T-helper 2 cell treated with Interferon-gamma antibody and Interleukin-4, amounts not matched to agents 5 μg/mL and 100 μg/mL, for 36 hours (primary cell): Measurements from ENCODE around the gene GPHA2.
A peak's percentile ranks its signal among the peaks of the same experiment; 100 is the strongest.

Source experiments
- DNase-seq: peaks from one replicate; pipeline ENCODE4 v3.0.0; 2021; ENCODE audit warnings: low spot score
- H3K27ac Mint-ChIP-seq: one replicate; pipeline ENCODE4 v1.8.0; 2021; ENCODE audit warnings: mild to moderate bottlenecking, mixed read lengths
- H3K27me3 Mint-ChIP-seq: one replicate; pipeline ENCODE4 v1.8.0; 2021; ENCODE audit warnings: low read depth, mixed read lengths
- H3K36me3 Mint-ChIP-seq: one replicate; pipeline ENCODE4 v1.8.0; 2021; ENCODE audit warnings: low read depth, mixed read lengths
- H3K4me1 Mint-ChIP-seq: one replicate; pipeline ENCODE4 v1.8.0; 2021; ENCODE audit warnings: low read depth, mixed read lengths
- H3K4me3 Mint-ChIP-seq: one replicate; pipeline ENCODE4 v1.8.0; 2022; ENCODE audit warnings: mild to moderate bottlenecking, moderate library complexity, mixed read lengths
- H3K9me3 Mint-ChIP-seq: one replicate; pipeline ENCODE4 v1.8.0; 2021; ENCODE audit warnings: mixed read lengths

The GPHA2 gene

DNA sequence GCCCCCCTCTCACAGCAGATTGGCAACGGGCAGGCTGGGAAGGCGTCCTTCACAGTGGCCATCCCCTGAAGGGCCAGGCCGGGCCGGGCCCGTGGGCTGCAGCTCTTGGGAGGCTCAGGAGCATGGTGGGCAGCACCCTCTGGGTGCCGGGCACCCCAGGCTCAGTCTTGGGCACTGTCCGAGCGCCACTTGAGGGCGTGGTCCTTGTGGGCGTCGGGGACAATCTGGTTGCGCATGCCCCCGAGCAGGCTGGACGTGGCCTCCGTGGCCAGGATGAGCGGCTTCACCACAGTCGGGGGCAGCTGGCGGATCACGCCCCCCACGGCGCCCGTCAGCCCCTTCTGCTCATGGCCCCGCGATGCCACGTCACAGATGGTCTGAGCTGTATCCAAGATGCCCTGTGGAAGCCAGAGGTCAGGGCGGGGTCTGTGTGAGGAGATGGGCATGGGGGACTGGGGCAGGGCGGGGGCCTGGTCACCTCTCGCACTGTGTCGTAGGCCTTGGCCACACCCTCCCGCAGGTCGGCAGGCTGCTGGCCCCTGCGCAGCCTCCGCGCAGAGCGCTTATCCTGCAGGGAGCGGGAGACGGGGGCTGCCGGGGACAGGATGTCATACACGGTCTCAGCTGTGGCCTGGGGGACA lies 40.8 kb downstream of the GPHA2 start:
- no peaks in the 10 kb centered on the region for H3K9me3 Mint-ChIP-seq
- peaks cover 11% of the 10 kb centered on the region for H3K36me3 Mint-ChIP-seq
- DNase-seq: no peak
- H3K27me3 Mint-ChIP-seq: no peaks in the 10 kb centered on the region
- peaks cover 2% of the 10 kb centered on the region for H3K4me1 Mint-ChIP-seq
- H3K27ac Mint-ChIP-seq: no peak overlapping the region
- no peak overlapping the region for H3K4me3 Mint-ChIP-seq

GRCh38 chr11:64894070-64894811 lies 41.5 kb downstream of the GPHA2 start:
- Mint-ChIP-seq H3K27ac (no peak overlapping the region), H3K36me3 (peaks cover 8% of the 10 kb centered on the region), H3K4me3 (no peak overlapping the region), H3K4me1 (peaks cover 2% of the 10 kb centered on the region), H3K9me3 (no peaks in the 10 kb centered on the region), H3K27me3 (no peaks in the 10 kb centered on the region)
- DNase-seq: peak; percentile 82

DNA sequence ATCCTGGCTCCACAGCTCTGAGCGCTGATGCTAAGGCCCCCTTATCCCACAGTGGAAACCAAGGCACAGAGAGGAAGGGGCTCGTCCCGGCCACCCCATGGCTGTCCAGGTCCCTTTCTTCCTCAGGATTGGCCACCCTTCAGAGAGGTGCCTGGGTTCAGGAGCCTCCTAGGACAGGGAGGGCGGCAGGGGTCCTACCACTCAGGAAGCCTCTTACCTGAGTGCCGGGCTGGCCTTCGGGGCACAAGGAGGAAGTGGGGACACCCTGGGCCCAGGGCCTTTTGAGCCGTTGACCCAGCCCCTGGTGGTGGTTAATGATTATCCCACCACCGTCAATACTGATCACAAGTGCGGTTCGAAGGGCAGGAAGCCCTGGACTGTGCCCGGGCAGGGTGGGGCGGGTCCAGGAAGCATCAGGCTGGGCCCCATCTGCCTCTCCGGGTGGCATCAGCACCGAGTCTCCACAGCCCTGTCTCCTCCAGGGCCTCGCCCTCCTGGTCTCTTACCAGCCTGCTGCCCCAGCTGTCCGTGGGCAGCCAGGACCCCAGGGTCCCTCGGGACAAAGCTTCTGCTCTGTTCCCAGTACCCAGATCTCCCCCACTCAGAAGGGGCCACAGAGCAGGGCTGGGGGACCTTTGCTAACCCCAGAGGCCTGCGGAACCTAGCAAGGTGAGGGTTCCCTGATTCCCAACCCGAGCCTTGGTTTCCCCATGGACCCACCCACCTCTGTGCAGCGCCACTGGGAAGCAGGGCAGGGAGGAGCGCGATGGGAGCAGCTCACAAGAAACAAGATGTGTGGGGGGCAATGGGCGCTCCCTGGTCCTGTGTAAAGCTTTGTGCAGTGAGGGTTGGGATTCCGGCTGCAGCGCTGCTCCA lies 42.3 kb downstream of the GPHA2 start:
- H3K9me3 Mint-ChIP-seq: no peaks in the 10 kb centered on the region
- no peaks in the 10 kb centered on the region for H3K27me3 Mint-ChIP-seq
- peaks cover 7% of the 10 kb centered on the region for H3K36me3 Mint-ChIP-seq
- H3K27ac Mint-ChIP-seq: no peak overlapping the region
- no peak overlapping the region for H3K4me3 Mint-ChIP-seq
- DNase-seq: no peak
- H3K4me1 Mint-ChIP-seq: peaks cover 5% of the 10 kb centered on the region

DNA sequence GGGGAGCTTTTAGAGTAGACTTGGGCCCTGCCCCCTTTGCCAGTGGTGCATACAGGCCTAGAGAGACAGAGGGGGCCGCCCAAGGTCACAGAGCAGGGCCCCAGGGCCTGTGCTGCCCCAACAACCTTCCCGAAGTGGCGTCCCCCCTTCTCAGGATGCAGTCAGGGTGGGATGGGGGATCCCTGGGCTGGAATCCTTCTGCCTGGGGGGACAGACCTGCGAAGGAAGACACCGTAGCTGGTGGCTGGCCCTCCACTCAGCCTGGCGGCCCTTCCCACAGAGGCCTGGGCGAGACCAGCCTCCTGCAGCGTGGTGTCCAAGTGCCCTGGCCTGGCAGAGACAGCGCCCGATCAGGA lies 42.9 kb downstream of the GPHA2 start:
- DNase-seq: no peak
- no peaks in the 10 kb centered on the region for H3K27me3 Mint-ChIP-seq
- peaks cover 4% of the 10 kb centered on the region for H3K36me3 Mint-ChIP-seq
- H3K27ac Mint-ChIP-seq: no peak overlapping the region
- no peaks in the 10 kb centered on the region for H3K9me3 Mint-ChIP-seq
- no peak overlapping the region for H3K4me3 Mint-ChIP-seq
- peaks cover 10% of the 10 kb centered on the region for H3K4me1 Mint-ChIP-seq

DNA sequence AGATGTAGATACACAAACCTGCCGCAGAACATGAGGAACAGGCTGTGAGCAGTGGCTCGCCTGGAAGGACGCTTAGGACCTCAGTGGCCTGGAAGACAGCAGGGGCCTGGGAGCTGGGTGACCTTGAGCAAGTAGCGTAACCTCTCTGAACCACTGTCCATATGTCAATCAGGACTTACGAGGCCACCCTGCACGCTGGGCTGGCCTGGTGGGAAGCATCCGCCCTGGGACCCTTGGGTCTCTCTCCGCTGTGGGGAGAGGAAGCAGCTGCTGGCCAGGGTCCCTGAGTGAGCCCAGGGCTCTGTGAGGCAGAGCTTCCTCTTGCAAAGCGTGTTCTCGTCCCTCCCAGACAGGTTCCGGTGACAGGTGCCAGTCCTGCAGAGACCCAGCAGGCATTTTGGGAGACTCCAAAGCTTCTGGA lies 43.3 kb downstream of the GPHA2 start:
- Mint-ChIP-seq H3K4me3 (no peak overlapping the region), H3K9me3 (no peaks in the 10 kb centered on the region), H3K36me3 (peaks cover 4% of the 10 kb centered on the region), H3K27me3 (no peaks in the 10 kb centered on the region), H3K4me1 (peaks cover 12% of the 10 kb centered on the region), H3K27ac (no peak overlapping the region)
- DNase-seq: no peak

GRCh38 chr11:64891880-64892279 lies 43.8 kb downstream of the GPHA2 start:
- H3K27me3 Mint-ChIP-seq: no peaks in the 10 kb centered on the region
- DNase-seq: no peak
- H3K4me1 Mint-ChIP-seq: peaks cover 14% of the 10 kb centered on the region
- no peak overlapping the region for H3K27ac Mint-ChIP-seq
- H3K36me3 Mint-ChIP-seq: peaks cover 4% of the 10 kb centered on the region
- no peaks in the 10 kb centered on the region for H3K9me3 Mint-ChIP-seq
- H3K4me3 Mint-ChIP-seq: no peak overlapping the region

- DNase-seq: no peak
- Mint-ChIP-seq H3K27ac (no peak overlapping the region), H3K4me3 (no peak overlapping the region), H3K36me3 (peaks cover 4% of the 10 kb centered on the region), H3K27me3 (no peaks in the 10 kb centered on the region), H3K4me1 (peaks cover 14% of the 10 kb centered on the region), H3K9me3 (no peaks in the 10 kb centered on the region)
These were observed 44.4 kb downstream of the GPHA2 start for GRCh38 chr11:64891215-64891848.

DNA sequence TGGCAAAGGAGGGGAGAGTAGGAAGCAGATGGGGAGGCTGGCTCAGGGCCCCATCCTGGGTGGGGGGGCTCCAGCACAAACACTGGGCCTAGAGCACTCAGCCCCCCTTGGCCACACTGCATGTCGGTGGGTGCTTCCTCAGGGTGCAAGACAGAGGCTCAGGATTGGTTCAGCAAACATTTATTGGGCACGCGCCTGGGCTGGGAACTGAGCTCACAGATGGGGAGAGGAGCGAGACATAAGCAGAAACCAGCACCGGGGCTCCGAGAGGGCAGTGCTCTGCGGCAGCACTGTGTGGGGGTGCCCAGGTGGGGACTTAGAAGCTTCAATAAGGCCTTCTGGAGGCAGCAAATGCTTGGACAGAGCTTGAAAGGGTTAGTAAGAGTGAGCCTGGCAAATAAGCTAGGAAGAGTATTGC lies 45.2 kb downstream of the GPHA2 start:
- no peaks in the 10 kb centered on the region for H3K27me3 Mint-ChIP-seq
- H3K27ac Mint-ChIP-seq: no peak overlapping the region
- no peaks in the 10 kb centered on the region for H3K9me3 Mint-ChIP-seq
- H3K4me3 Mint-ChIP-seq: no peak overlapping the region
- H3K4me1 Mint-ChIP-seq: peaks cover 21% of the 10 kb centered on the region
- peaks cover 4% of the 10 kb centered on the region for H3K36me3 Mint-ChIP-seq
- DNase-seq: no peak

- Mint-ChIP-seq H3K4me3 (no peak overlapping the region), H3K4me1 (peaks cover 27% of the 10 kb centered on the region), H3K27ac (no peak overlapping the region), H3K36me3 (no peaks in the 10 kb centered on the region), H3K27me3 (no peaks in the 10 kb centered on the region), H3K9me3 (no peaks in the 10 kb centered on the region)
- no peak for DNase-seq
These were observed 46.8 kb downstream of the GPHA2 start for GRCh38 chr11:64888729-64889511.

DNA sequence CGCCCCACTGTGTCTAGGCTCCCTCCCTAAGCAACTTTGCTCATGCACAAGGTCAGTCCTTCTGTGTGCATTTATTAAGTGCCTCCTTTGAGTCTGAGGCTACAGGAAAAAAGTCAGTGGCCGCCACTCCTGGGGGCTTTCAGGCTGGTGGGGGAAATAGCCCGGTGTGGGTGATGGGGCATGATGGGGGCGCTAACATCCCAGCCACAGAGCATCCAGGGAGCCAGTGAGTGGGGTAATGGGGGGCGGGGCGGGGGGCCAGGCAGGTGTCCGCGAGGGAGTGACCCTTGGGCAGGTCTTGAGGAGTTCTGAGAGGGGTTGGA lies 47.3 kb downstream of the GPHA2 start:
- Mint-ChIP-seq H3K4me3 (peak overlapping the region; percentile 72), H3K9me3 (no peaks in the 10 kb centered on the region), H3K27me3 (no peaks in the 10 kb centered on the region), H3K4me1 (peaks cover 30% of the 10 kb centered on the region), H3K36me3 (no peaks in the 10 kb centered on the region), H3K27ac (peak overlapping the region; percentile 78)
- no peak for DNase-seq

DNA sequence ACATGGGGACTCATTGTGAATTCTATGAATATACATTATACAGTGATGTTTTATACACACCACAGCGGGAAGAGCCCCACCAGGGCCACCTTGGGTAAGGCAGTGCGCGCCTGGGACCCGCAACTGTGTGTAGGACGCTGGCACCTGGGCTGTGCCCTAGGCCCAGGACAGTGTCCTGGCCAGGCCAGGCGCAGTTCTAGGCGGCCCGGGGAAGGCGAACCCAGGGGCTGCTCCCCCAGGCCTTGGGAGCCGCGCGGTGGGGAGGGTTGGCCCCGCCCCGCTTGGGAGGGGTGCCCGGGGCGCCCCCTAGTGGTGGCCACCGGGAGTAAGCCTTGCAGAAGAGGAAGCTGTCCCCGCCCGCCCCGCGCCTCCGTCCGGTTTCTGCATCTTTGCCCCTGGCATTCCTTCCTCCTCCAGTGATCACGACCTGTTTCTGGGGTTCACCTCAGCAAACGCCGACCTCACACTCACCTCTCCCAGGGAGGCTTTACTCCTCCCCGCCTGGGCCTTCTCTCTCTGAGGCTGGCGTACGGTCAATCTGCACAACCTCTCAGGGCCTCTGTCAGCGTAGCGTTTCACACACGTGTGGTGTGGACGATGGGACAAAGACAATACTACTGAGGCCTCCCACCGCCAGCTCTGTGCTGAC lies 47.8 kb downstream of the GPHA2 start:
- H3K27ac Mint-ChIP-seq: peak overlapping the region; percentile 78
- peaks cover 31% of the 10 kb centered on the region for H3K4me1 Mint-ChIP-seq
- H3K4me3 Mint-ChIP-seq: peak overlapping the region; percentile 72
- peak; percentile 82 for DNase-seq
- no peaks in the 10 kb centered on the region for H3K27me3 Mint-ChIP-seq
- no peaks in the 10 kb centered on the region for H3K36me3 Mint-ChIP-seq
- no peaks in the 10 kb centered on the region for H3K9me3 Mint-ChIP-seq

DNA sequence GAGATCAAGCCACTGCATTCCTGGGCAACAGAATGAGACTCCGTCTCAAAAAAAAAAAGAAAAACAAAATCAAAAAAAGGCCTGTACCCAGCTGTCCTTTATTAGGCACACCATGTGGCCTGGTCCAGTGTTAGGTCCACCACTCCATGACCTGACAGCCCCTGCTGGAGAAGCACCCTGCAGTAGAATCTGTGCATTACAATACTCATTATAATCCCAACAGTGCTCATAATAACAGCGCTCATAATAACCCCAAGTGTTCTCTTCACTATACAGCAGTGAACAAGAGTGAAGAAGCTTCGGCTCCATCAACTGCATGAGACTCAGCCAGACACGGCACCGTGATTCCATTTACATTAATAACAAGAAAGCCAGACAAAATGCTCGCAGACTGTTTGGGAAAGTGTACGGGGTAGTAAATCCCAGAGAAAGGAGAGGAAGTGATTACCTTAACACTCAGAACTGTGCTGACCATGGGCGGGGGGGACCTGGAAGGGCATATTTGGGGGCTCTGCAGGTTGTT lies 48.4 kb downstream of the GPHA2 start:
- no peak for DNase-seq
- Mint-ChIP-seq H3K4me3 (no peak overlapping the region), H3K36me3 (no peaks in the 10 kb centered on the region), H3K27ac (peak overlapping the region; percentile 78), H3K27me3 (no peaks in the 10 kb centered on the region), H3K9me3 (no peaks in the 10 kb centered on the region), H3K4me1 (peaks cover 31% of the 10 kb centered on the region)
